Heart left ventricle (tissue), 16 donors: Measurements from ENCODE around the gene STIP1. TPM values are rescaled to one million over a fixed set of nuclear protein-coding genes. Genes with fewer than 3 reads are reported as not detected.
A peak's percentile ranks its signal among the peaks of the same experiment; 100 is the strongest.

Source experiments
- ATAC-seq, 4 donors: fragments of 200-7000 bp; cut with Tn5 transposase; one replicate each; pipeline ENCODE4 v1.9.1; 2020 to 2022; ENCODE audit warnings: moderate library complexity in 4 of 4, mild to moderate bottlenecking in 3 of 4, moderate number of reproducible peaks in 1 of 4
- DNase-seq, 5 donors: peaks; one replicate each; pipeline ENCODE4 v3.0.0-alpha.2; 2020
- H3K27ac ChIP-seq, 12 donors: fragments of 200-600 bp; sonication (generic) in 4 of 12; one replicate each; pipeline versions ENCODE4 v1.5.0 to v1.8.0; 2016 to 2022; ENCODE audit warnings: mild to moderate bottlenecking in 2 of 12
- H3K27me3 ChIP-seq, 9 donors: fragments of 200-600 bp; sonication (generic) in 2 of 9; one replicate each; pipeline versions ENCODE4 v1.5.1 to v1.8.0; 2016 to 2022; ENCODE audit warnings: mild to moderate bottlenecking in 3 of 9
- H3K36me3 ChIP-seq, 9 donors: fragments of 200-600 bp; sonication (generic) in 2 of 9; one replicate each; pipeline versions ENCODE4 v1.5.0 to v1.8.0; 2018 to 2022; ENCODE audit warnings: mild to moderate bottlenecking in 2 of 9
- H3K4me1 ChIP-seq, 12 donors: fragments of 200-600 bp; sonication (generic) in 4 of 12; one replicate each; pipeline versions ENCODE4 v1.5.0 to v1.8.0; 2016 to 2022; ENCODE audit warnings: mild to moderate bottlenecking in 3 of 12
- H3K4me3 ChIP-seq, 12 donors: fragments of 200-600 bp; sonication (generic) in 4 of 12; one replicate each; pipeline versions ENCODE4 v1.5.0 to v1.8.0; 2017 to 2022; ENCODE audit warnings: mild to moderate bottlenecking in 9 of 12, moderate library complexity in 4 of 12
- H3K9me3 ChIP-seq, 12 donors: fragments of 200-600 bp; sonication (generic) in 4 of 12; one replicate each; pipeline versions ENCODE4 v1.5.0 to v1.8.0; 2016 to 2022; ENCODE audit warnings: mild to moderate bottlenecking in 1 of 12
- POLR2A ChIP-seq, 2 donors: fragments of 450-650 bp; IDR thresholded peaks; one replicate each; pipeline ENCODE4 v1.6.1; 2017; ENCODE audit warnings: antibody characterized with exemption in 2 of 2, mild to moderate bottlenecking in 2 of 2, moderate library complexity in 2 of 2
- WGBS, 4 donors: extraction: QIAGEN DNeasy Blood & Tissue Kit in 2 of 4; methylation state at CpG; one replicate each; pipeline versions ENCODE4 v1.1.5 to v1.1.7; 2013 to 2018; 5-methylcytosine and 5-hydroxymethylcytosine counted together
- intact Hi-C, 10 donors: fragments of 100-400 bp; cut with DNase I; formaldehyde crosslinking; loops; one replicate each; pipeline versions ENCODE4 v1.11.1 to v1.14.2; 2022
- polyA plus RNA-seq, 2 donors: library from polyadenylated mRNA; stranded (reverse); fragments of 200-250 nt; gene quantifications; one replicate each; pipeline ENCODE4 v1.2.3, GENCODE V29; 2013
- total RNA-seq, 9 donors: library from RNA; depleted of rRNA in 2 of 9; stranded (reverse); fragments of >200 nt in 2 of 9; fragmentation: NEBNext Ultra II Directional in 3 of 9; extraction: Animal tissue kit (Norgen Biotek cat#: 25700) in 3 of 9; gene quantifications; one replicate each; pipeline versions ENCODE4 v1.1.0 to v1.2.4, GENCODE V29; 2016 to 2023
- TF ChIP-seq, protein P1 (sequence below), 12 donors: fragments of 200-600 bp; sonication (generic) in 4 of 12; IDR thresholded peaks; one replicate each; pipeline versions ENCODE4 v1.5.0 to v1.8.0; 2018 to 2022; ENCODE audit warnings: antibody characterized with exemption in 12 of 12, mild to moderate bottlenecking in 5 of 12
- donor health status: ischemic (EF 13 %, LVEDD 7.1; RV severe dilation, severe dysfunction).
- donor health status: healthy with polysubstance abuse.
- donor health status: DM: no; HTN: yes; CAD: no.
- donor health status: DM: no; HTN: no; CAD: no.
- donor health status: ischemic (EF 25% LVEDD 6.9; RV normal size, moderate dysfunction).
- donor health status: ischemic (EF 25% LVEDD 5.7; RV mildly dilated, moderate dysfunction).
- donor health status: healthy.
- donor health status: DM: yes; HTN: yes; CAD: no.
- donor health status: ischemic (EF 35%, LVEDD 5.7; RV mildly dilated, moderate dysfunction).
- donor health status: nonischemic (EF 11% LVEDD 7.7; RV severe dilation, severe dysfunction).
- donor health status: DM: yes; HTN: yes; CAD: no.
- donor health status: PGD.
- donor health status: ischemic (EF 29% LVEDD 5.4; RV normal size, mild dysfunction).
- donor health status: nonischemic (EF 23%, LVEDD 6.1; RV moderate dilation, normal function).

Gene STIP1
- total and polyA plus RNA-seq, 11 donors, result 68.8 to 175 (median 88.8) TPM

DNA sequence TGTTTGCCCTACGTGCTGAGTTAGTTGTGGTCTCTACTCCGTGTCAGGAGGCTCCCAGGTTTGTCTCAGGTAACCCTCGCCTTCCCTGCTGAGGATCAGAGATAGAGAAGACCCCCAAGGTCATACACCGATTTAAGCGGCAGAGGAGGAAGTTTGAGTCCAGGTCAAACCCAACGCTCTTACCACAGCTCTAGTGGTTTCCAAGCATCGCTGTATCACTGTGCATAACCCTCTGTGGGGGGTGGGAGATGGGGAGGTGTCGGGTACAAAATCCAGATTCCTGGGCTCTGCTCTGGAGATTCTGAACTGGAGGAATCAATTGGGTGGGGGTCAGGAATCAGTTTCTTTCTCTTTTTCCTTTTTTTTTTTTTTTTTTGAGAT, 45.0 kb downstream of the STIP1 start:
- peaks cover 3 to 74% (median 54%) of the 10 kb centered on the region in 12 donors for H3K4me1 ChIP-seq
- peak overlapping the region; percentile 48 to 86 (median 78) for H3K4me3 ChIP-seq
- ATAC-seq (no peak), DNase-seq (peak in 1 of 5 donors; percentile 9)
- no peaks in the 10 kb centered on the region for H3K27me3 ChIP-seq
- H3K27ac ChIP-seq, result peak overlapping the region; percentile 92 to 98 (median 98)
- H3K36me3 ChIP-seq, result peaks cover 0 to under 1% (median 0%) of the 10 kb centered on the region in 9 donors
- WGBS, 4 donors, result 10 to 25% (median 14%) methylated on average over 7 to 8 of the region's 8 CpGs
- TF ChIP-seq, protein P1, sequence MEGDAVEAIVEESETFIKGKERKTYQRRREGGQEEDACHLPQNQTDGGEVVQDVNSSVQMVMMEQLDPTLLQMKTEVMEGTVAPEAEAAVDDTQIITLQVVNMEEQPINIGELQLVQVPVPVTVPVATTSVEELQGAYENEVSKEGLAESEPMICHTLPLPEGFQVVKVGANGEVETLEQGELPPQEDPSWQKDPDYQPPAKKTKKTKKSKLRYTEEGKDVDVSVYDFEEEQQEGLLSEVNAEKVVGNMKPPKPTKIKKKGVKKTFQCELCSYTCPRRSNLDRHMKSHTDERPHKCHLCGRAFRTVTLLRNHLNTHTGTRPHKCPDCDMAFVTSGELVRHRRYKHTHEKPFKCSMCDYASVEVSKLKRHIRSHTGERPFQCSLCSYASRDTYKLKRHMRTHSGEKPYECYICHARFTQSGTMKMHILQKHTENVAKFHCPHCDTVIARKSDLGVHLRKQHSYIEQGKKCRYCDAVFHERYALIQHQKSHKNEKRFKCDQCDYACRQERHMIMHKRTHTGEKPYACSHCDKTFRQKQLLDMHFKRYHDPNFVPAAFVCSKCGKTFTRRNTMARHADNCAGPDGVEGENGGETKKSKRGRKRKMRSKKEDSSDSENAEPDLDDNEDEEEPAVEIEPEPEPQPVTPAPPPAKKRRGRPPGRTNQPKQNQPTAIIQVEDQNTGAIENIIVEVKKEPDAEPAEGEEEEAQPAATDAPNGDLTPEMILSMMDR (IDR thresholded peaks at IDR 0.05), result no peak
- TF ChIP-seq POLR2A (IDR thresholded peaks at IDR 0.05), result no peak
- H3K9me3 ChIP-seq, result no peaks in the 10 kb centered on the region
- intact Hi-C loops, result no loop called here

DNA sequence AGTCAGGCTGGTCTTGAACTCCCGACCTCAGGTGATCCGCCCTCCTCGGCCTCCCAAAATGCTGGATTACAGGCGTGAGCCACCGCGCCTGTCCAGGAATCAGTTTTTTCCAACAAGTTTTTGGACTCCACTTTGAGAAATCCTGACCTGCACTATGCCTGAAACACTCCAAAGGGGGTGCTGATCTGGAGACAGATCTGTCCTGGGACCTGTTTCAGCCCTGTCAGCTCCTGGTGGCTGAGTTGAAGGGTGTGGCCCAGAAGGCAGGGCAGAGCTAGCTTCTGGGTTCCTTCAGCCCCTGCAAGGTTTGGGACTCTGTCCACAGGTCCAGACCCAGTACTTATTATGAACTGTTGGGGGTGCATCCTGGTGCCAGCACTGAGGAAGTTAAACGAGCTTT, 45.6 kb downstream of the STIP1 start:
- TF ChIP-seq, protein P1 (IDR thresholded peaks at IDR 0.05), result no peak
- TF ChIP-seq POLR2A (IDR thresholded peaks at IDR 0.05), result no peak
- DNase-seq, result peak in 1 of 5 donors; percentile 26
- no peak for ATAC-seq
- H3K4me1 ChIP-seq, result peaks cover 3 to 75% (median 55%) of the 10 kb centered on the region in 12 donors
- WGBS, 4 donors, result 87 to 94% (median 91%) methylated on average over 7 of the region's 7 CpGs
- no peaks in the 10 kb centered on the region for H3K9me3 ChIP-seq
- H3K27ac ChIP-seq, result peak overlapping the region in 6 of 12 donors; percentile 39 to 98 (median 96)
- no peaks in the 10 kb centered on the region for H3K27me3 ChIP-seq
- peaks cover 0 to 4% (median 0%) of the 10 kb centered on the region in 9 donors for H3K36me3 ChIP-seq
- peak overlapping the region in 5 of 12 donors; percentile 68 to 86 (median 76) for H3K4me3 ChIP-seq
- intact Hi-C loops, result no loop called here

DNA sequence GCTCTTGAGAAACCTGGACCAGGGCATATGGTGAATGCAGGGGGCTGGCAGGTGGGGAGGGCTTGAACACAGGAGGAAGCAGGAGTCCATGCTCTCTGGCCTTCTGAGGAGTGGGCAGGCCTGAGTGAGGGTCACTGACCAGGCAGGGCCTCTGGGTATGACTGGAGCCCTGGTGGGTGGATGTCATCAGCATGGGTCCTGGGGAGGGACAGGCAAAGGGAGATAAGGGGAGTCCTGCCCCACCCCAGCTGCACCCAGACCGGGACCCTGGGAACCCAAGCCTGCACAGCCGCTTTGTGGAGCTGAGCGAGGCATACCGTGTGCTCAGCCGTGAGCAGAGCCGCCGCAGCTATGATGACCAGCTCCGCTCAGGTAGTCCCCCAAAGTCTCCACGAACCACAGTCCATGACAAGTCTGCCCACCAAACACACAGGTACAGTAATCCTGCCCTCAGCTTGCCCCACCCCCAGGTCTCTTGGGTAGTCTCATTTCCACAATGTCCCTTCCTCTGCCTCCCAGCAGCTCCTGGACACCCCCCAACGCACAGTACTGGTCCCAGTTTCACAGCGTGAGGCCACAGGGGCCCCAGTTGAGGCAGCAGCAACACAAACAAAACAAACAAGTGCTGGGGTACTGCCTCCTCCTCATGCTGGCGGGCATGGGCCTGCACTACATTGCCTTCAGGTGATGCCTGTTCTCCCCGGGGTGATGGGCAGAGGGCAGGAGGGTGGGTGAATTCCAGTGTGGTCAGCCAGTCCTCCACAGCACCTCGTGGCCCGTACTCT, 46.4 kb downstream of the STIP1 start:
- H3K36me3 ChIP-seq, result peaks cover 0 to 7% (median under 1%) of the 10 kb centered on the region in 9 donors
- ATAC-seq (no peak), DNase-seq (peak in 1 of 5 donors; percentile 10)
- no peaks in the 10 kb centered on the region for H3K27me3 ChIP-seq
- WGBS, 4 donors, result 84 to 87% (median 86%) methylated on average over 14 to 15 of the region's 15 CpGs
- peaks cover 3 to 67% (median 46%) of the 10 kb centered on the region in 12 donors for H3K4me1 ChIP-seq
- intact Hi-C loops, result no loop called here
- TF ChIP-seq, protein P1 (IDR thresholded peaks at IDR 0.05), result no peak
- no peak for TF ChIP-seq POLR2A (IDR thresholded peaks at IDR 0.05)
- H3K4me3 ChIP-seq, result no peak overlapping the region
- peak overlapping the region in 1 of 12 donors; percentile 43 for H3K27ac ChIP-seq
- no peaks in the 10 kb centered on the region for H3K9me3 ChIP-seq

DNA sequence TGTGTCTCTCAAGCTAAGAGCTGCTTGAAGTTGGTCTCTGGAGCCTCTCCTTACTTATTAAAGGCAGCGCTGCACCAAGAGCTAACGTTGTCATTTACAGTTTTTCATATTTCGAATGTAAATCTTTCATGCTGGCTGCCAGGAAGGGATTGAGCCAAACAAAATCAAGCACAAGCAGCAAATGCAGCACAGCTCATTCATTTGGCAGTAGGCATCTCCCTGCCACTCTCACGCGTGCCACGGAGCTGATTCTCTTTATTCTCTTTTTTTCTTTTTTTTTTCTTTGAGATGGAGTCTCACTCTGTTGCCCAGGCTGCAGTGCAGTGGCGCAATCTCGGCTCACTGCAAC, 47.0 kb downstream of the STIP1 start:
- intact Hi-C loops, result no loop called here
- Histone ChIP-seq H3K27ac (peak overlapping the region in 1 of 12 donors; percentile 91), H3K27me3 (no peaks in the 10 kb centered on the region), H3K9me3 (no peaks in the 10 kb centered on the region), H3K4me3 (peak overlapping the region in 1 of 12 donors; percentile 75), H3K4me1 (peaks cover 3 to 65% (median 41%) of the 10 kb centered on the region in 12 donors), H3K36me3 (peaks cover 0 to 12% (median 6%) of the 10 kb centered on the region in 9 donors)
- 80 to 93% (median 89%) methylated on average over 8 of the region's 8 CpGs for WGBS, 4 donors
- DNase-seq (no peak), ATAC-seq (no peak)
- TF ChIP-seq, protein P1 (IDR thresholded peaks at IDR 0.05), result no peak
- no peak for TF ChIP-seq POLR2A (IDR thresholded peaks at IDR 0.05)
